NCI-H128 (cell line): Measurements from ENCODE around the gene ECM1.

Source experiments
- DNase-seq: peaks from one replicate; lab custom pipeline; 2025; ENCODE audit not compliant: unreplicated experiment; lab: John Stamatoyannopoulos, UW

The ECM1 gene

GRCh38 chr1:150507912-150508864, at the start of gene ECM1:
TSS of gene ECM1 (plus strand) at chr1:150508109. CDS start at chr1:150508210, 101 bp downstream.
- no peak for DNase-seq

- peak; percentile 23 for DNase-seq
Observed at GRCh38 chr1:150464422-150464826, 43.5 kb upstream of the ECM1 start.

GRCh38 chr1:150466964-150467363, 40.9 kb upstream of the ECM1 start:
- no peak for DNase-seq

GRCh38 chr1:150469291-150469690, 38.6 kb upstream of the ECM1 start:
- DNase-seq = no peak

DNA sequence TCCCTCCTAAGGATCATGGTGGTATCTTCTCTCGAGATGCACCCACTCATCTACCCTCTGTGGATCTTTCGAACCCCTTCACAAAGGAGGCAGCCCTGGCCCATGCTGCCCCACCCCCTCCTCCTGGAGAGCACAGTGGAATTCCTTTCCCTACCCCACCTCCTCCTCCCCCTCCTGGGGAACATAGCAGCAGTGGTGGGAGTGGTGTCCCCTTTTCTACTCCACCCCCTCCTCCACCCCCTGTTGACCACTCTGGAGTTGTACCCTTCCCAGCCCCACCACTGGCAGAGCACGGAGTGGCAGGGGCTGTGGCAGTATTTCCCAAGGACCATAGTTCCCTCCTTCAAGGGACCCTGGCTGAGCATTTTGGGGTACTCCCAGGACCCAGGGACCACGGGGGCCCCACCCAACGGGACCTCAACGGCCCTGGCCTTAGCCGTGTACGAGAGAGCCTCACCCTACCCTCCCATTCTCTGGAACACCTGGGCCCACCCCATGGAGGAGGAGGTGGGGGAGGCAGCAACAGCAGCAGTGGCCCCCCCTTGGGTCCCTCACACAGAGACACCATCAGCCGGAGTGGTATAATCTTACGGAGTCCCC, 35.2 kb upstream of the ECM1 start:
- no peak for DNase-seq

- no peak for DNase-seq
Observed at GRCh38 chr1:150473659-150474058, 34.2 kb upstream of the ECM1 start.

DNA sequence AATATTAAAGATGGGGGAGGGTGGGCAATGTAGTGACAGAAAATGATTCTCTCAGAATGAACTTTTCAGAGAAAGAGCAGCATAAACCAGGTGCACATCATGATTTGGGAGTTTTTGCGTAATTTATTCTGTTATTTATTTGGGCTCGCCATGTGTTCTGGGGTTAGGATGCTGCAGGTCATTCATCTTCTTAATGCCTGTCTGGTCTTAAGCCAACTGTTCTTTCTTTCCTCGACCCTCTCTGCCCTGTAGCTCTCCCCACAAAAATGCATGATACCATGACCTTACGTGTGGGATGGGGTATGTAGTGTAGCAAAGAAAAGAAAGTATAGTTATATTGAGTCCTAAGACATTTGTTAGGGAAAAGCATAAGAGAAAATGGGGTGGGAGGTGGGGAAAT, 33.0 kb upstream of the ECM1 start:
- DNase-seq = no peak

- DNase-seq = no peak
Observed at GRCh38 chr1:150476754-150477153, 31.2 kb upstream of the ECM1 start.

- no peak for DNase-seq
Observed at GRCh38 chr1:150477320-150477719, 30.6 kb upstream of the ECM1 start.

DNA sequence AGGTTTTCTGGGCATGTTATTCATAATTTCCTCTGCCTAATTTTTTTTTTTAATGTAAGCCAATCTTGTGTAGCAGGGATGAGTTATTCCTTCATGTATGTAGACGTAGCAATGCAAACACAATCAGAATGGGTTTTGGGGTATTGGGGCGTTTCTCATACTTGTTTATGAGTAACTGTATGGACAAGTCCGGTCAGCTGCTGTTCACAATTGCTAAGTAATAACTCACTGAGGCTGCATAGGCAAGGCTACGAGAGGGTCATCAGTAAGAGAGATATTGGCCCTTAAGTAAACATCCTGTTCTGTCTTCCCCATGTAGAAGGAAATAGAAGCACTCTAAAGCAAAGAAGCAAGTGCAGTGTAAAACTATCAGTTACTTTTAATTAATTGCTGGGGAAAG, 30.2 kb upstream of the ECM1 start:
- DNase-seq = no peak

GRCh38 chr1:150479370-150479769, 28.5 kb upstream of the ECM1 start:
- no peak for DNase-seq

- no peak for DNase-seq
Observed at GRCh38 chr1:150479927-150480352, 28.0 kb upstream of the ECM1 start.

GRCh38 chr1:150484431-150484830, 23.5 kb upstream of the ECM1 start:
- no peak for DNase-seq

GRCh38 chr1:150484861-150485260, 23.0 kb upstream of the ECM1 start:
- no peak for DNase-seq

- peak; percentile 98 for DNase-seq
Observed at GRCh38 chr1:150486966-150487762, 20.7 kb upstream of the ECM1 start, which contains the start of gene TARS2. TSS of gene TARS2 (plus strand) at chr1:150487419. CDS start at chr1:150487451, 32 bp downstream.

- DNase-seq = no peak
Observed at GRCh38 chr1:150487763-150488115, 20.2 kb upstream of the ECM1 start.

GRCh38 chr1:150493175-150493574, 14.7 kb upstream of the ECM1 start:
- DNase-seq = no peak

DNA sequence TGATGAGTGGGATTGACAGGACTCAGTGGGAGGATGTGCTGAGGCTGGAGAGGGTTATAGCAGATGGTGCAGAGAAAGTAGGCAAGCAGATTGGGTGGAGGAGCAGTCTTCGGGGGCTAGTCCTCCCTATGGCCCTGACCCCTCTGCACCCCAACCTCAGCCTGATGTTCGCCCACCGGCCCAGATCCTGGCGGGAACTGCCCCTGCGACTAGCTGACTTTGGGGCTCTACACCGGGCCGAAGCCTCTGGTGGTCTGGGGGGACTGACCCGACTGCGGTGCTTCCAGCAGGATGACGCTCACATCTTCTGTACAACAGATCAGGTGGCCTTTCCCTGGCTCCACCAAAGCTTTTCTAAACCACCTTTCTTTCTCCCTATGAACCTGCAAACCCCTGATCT, 9.6 kb upstream of the ECM1 start:
- DNase-seq = no peak

DNA sequence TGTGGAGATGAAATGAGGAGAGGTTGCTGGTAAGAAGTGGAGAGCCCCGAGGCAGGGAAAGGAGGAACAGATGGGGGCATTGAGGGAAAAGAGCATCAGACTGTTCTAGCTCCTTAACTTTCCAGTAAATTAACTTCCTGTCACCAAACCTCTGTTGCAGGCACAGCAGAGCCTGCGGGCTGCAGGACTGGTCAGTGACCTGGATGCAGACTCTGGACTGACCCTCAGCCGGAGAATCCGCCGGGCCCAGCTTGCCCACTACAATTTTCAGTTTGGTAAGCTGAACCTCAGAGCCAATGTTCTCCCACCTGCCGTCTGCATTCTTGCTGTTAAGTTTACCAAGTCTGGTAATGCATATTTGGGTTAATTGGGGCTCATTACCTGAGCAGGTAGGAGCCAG, 2.5 kb upstream of the ECM1 start:
- no peak for DNase-seq

GRCh38 chr1:150508982-150509381, 1.1 kb downstream of the ECM1 start:
- DNase-seq = no peak

DNA sequence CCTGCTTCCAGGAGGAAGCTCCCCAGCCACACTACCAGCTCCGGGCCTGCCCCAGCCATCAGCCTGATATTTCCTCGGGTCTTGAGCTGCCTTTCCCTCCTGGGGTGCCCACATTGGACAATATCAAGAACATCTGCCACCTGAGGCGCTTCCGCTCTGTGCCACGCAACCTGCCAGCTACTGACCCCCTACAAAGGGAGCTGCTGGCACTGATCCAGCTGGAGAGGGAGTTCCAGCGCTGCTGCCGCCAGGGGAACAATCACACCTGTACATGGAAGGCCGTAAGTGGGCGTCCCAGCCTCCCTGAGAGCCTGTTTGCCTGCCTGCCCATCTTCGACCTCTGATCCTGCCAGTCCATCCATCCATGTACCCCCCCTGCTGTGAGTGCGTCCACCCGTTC, 3.6 kb downstream of the ECM1 start:
- DNase-seq = peak; percentile 57
